HCT116 (cell line): ENCODE data around the gene P2RY12. TPM values are rescaled to one million over a fixed set of nuclear protein-coding genes. Genes with fewer than 3 reads are reported as not detected.

Experiments used
- ATAC-seq: fragments of 200-7000 bp; cut with Tn5 transposase; 2 replicates; pipeline ENCODE4 v1.9.1; 2020; ENCODE audit warnings: mild to moderate bottlenecking, moderate library complexity
- BruUV-seq: library from RNA; stranded (reverse); fragments of 400-500 nt; replicated peaks from 2 replicates; lab custom pipeline; 2021; lab: Mats Ljungman, UMichigan
- CTCF ChIA-PET: fragments of 300-600 bp; sonication (Branson Sonifier 250); formaldehyde crosslinking; loops from one replicate; lab custom pipeline; 2021; ENCODE audit warnings: antibody characterized with exemption; lab: Charles Lee
- POLR2A ChIA-PET: fragments of 300-600, 350-600 bp; sonication (Branson Sonifier 250); formaldehyde crosslinking; loops from one replicate; lab custom pipeline; 2021; ENCODE audit warnings: antibody characterized with exemption; lab: Charles Lee
- RAD21 ChIA-PET, 2 experiments: fragments of 300-600 bp; sonication (Branson Sonifier 250); formaldehyde crosslinking; loops; one replicate each; lab custom pipeline; 2023; ENCODE audit warnings: low total read pairs in 2 of 2; ENCODE audit not compliant: uncharacterized antibody in 2 of 2, unreplicated experiment in 2 of 2, low non-redundant PET in 1 of 2; lab: Charles Lee
- DNase-seq: peaks from one replicate; pipeline ENCODE4 v3.0.0-alpha.2; 2010; ENCODE audit warnings: low read depth, low spot score
- H2AFZ ChIP-seq: fragments of 200-600 bp; shearing (Covaris generic), sonication (generic); 2 replicates; pipeline ENCODE4 v1.6.1; 2017; ENCODE audit warnings: low read depth, mixed run types, mixed read lengths, antibody characterized with exemption, low read length; ENCODE audit not compliant: poor library complexity, severe bottlenecking
- H3K27ac ChIP-seq: 2 replicates; pipeline ENCODE4 v1.5.1; 2012; ENCODE audit warnings: low read depth, low read length
- H3K27me3 ChIP-seq: fragments of 200-600 bp; sonication (generic); 2 replicates; pipeline ENCODE4 v1.6.1; 2016; ENCODE audit warnings: mixed run types, low read length, mixed read lengths; ENCODE audit not compliant: insufficient read depth
- H3K36me3 ChIP-seq, 2 experiments: fragments of 200-500 bp in 1 of 2; fragments of 200-600 bp in 1 of 2; sonication (Bioruptor generic) in 1 of 2; sonication (generic) in 1 of 2; 2 replicates each; pipeline versions ENCODE4 v1.5.1 to v1.6.1; 2014 to 2016; ENCODE audit warnings: low read length in 2 of 2, inconsistent platforms in 1 of 2, mixed read lengths in 1 of 2, mixed run types in 1 of 2; ENCODE audit not compliant: insufficient read depth in 2 of 2, control insufficient read depth in 1 of 2
- H3K4me1 ChIP-seq, 2 experiments: fragments of 200-600 bp in 1 of 2; sonication (generic) in 1 of 2; 2 replicates each; pipeline versions ENCODE4 v1.5.1 to v1.6.1; 2012 to 2017; ENCODE audit warnings: low read length in 2 of 2, inconsistent platforms in 1 of 2, mild to moderate bottlenecking in 1 of 2, mixed read lengths in 1 of 2, mixed run types in 1 of 2, moderate library complexity in 1 of 2; ENCODE audit not compliant: insufficient read depth in 2 of 2, control insufficient read depth in 1 of 2
- H3K4me2 ChIP-seq: fragments of 200-600 bp; sonication (generic); 2 replicates; pipeline ENCODE4 v1.6.1; 2017; ENCODE audit warnings: mixed run types, low read length, mixed read lengths
- H3K4me3 ChIP-seq, 2 experiments: fragments of 200-600 bp in 1 of 2; sonication (generic) in 1 of 2; replicated peaks in 1 of 2; 2 replicates each; pipeline ENCODE4 v1.5.1; 2011 to 2016; ENCODE audit warnings: low read length in 2 of 2, control low read depth in 1 of 2, low read depth in 1 of 2, mild to moderate bottlenecking in 1 of 2, mixed read lengths in 1 of 2, mixed run types in 1 of 2
- H3K79me2 ChIP-seq: fragments of 200-600 bp; sonication (generic); 2 replicates; pipeline ENCODE4 v1.6.1; 2017; ENCODE audit warnings: mild to moderate bottlenecking, mixed run types, low read length, moderate library complexity, mixed read lengths; ENCODE audit not compliant: insufficient read depth
- H3K9ac ChIP-seq: fragments of 200-600 bp; sonication (generic); 2 replicates; pipeline ENCODE4 v1.6.1; 2016; ENCODE audit warnings: low read length, mixed read lengths
- H3K9me2 ChIP-seq: fragments of 200-600 bp; sonication (generic), shearing (Covaris generic); 2 replicates; pipeline ENCODE4 v1.6.1; 2017; ENCODE audit warnings: mixed run types, mild to moderate bottlenecking, moderate library complexity; ENCODE audit not compliant: insufficient read depth
- H3K9me3 ChIP-seq, 2 experiments: fragments of 200-500 bp in 1 of 2; fragments of 200-600 bp in 1 of 2; sonication (Bioruptor generic) in 1 of 2; sonication (generic) in 1 of 2; 2 replicates each; pipeline ENCODE4 v1.6.1; 2014 to 2017; ENCODE audit warnings: low read length in 2 of 2, mixed read lengths in 2 of 2, inconsistent platforms in 1 of 2, low read depth in 1 of 2, mild to moderate bottlenecking in 1 of 2, mixed run types in 1 of 2, moderate library complexity in 1 of 2; ENCODE audit not compliant: control insufficient read depth in 1 of 2, insufficient read depth in 1 of 2
- H4K20me1 ChIP-seq: fragments of 200-600 bp; sonication (generic), shearing (Covaris generic); 2 replicates; pipeline ENCODE4 v1.6.1; 2017; ENCODE audit warnings: mixed run types, mild to moderate bottlenecking, moderate library complexity; ENCODE audit not compliant: insufficient read depth
- ATF3 ChIP-seq: IDR thresholded peaks from 2 replicates; pipeline ENCODE4 v1.6.1; 2012
- CBX3 ChIP-seq: IDR thresholded peaks from 2 replicates; pipeline ENCODE4 v1.6.1; 2012; ENCODE audit warnings: low read depth
- CEBPB ChIP-seq: IDR thresholded peaks from 2 replicates; pipeline ENCODE4 v1.6.1; 2012; ENCODE audit warnings: low read depth
- EGR1 ChIP-seq: IDR thresholded peaks from 2 replicates; pipeline ENCODE4 v1.6.1; 2012; ENCODE audit warnings: low read depth
- EZH2 ChIP-seq: fragments of 200-600 bp; sonication (generic); IDR thresholded peaks from 2 replicates; pipeline ENCODE4 v1.6.1; 2017; ENCODE audit warnings: antibody characterized with exemption, mixed run types
- EZH2phosphoT487 ChIP-seq: fragments of 200-600 bp; IDR thresholded peaks from 2 replicates; pipeline ENCODE4 v1.6.1; 2018; ENCODE audit warnings: antibody characterized with exemption, borderline replicate concordance
- FOSL1 ChIP-seq: IDR thresholded peaks from 2 replicates; pipeline ENCODE4 v1.6.1; 2012; ENCODE audit warnings: low read depth
- JUND ChIP-seq: IDR thresholded peaks from 2 replicates; pipeline ENCODE4 v1.6.1; 2012
- POLR2AphosphoS5 ChIP-seq: IDR thresholded peaks from 2 replicates; pipeline ENCODE4 v1.6.1; 2011; ENCODE audit warnings: mild to moderate bottlenecking, low read depth, low read length, moderate library complexity
- RAD21 ChIP-seq: IDR thresholded peaks from 2 replicates; pipeline ENCODE4 v1.6.1; 2012; ENCODE audit warnings: low read depth, mild to moderate bottlenecking
- SIN3A ChIP-seq: IDR thresholded peaks from 2 replicates; pipeline ENCODE4 v1.6.1; 2012; ENCODE audit warnings: low read depth
- SP1 ChIP-seq: IDR thresholded peaks from 2 replicates; pipeline ENCODE4 v1.6.1; 2012; ENCODE audit warnings: low read depth
- SRF ChIP-seq: IDR thresholded peaks from 2 replicates; pipeline ENCODE4 v1.6.1; 2012; ENCODE audit warnings: low read depth
- TCF7L2 ChIP-seq: IDR thresholded peaks from 2 replicates; pipeline ENCODE4 v1.7.0; 2011; ENCODE audit warnings: borderline replicate concordance, inconsistent platforms; ENCODE audit not compliant: insufficient read depth, insufficient read length; ENCODE audit errors: extremely low read depth
- ZFX ChIP-seq: fragments of 450-650 bp; IDR thresholded peaks from 2 replicates; pipeline ENCODE4 v1.6.1; 2017
- intact Hi-C: fragments of 100-400 bp; cut with micrococcal nuclease; formaldehyde crosslinking; loops from 2 replicates; pipeline ENCODE4 v1.10.0; 2022
- total RNA-seq: library from RNA; stranded (reverse); gene quantifications from one replicate; pipeline ENCODE4 v1.2.1, GENCODE V29; 2021; ENCODE audit not compliant: unreplicated experiment
- TF ChIP-seq, protein P1 (sequence below): IDR thresholded peaks from 2 replicates; pipeline ENCODE4 v1.6.1; 2012

Gene P2RY12
- total RNA-seq, 1 experiment from 2014 or later, result not detected

GRCh38 chr3:151316267-151316991 is 68.1 kb downstream of the P2RY12 start, which contains the start of gene GPR87:
TSS of gene GPR87 (minus strand) at chr3:151316820. CDS start at chr3:151300100, 16,720 bp downstream.
- RAD21 ChIA-PET, result no interaction called here
- Histone ChIP-seq H3K9me2 (no peaks in the 10 kb centered on the region), H3K9ac (peak within 1 kb of the TSS; percentile 53), H2AFZ (no peak within 1 kb of the TSS)
- TSS peak; percentile 84 for BruUV-seq
- CTCF ChIA-PET, result interaction anchor here (1.1 to 1.5 kb wide), 2 partner anchors 9 to 11 kb away, joined by 3 to 10 read pairs; no protein-coding TSS in a partner anchor
- peak; percentile 92 for TF ChIP-seq CBX3
- no peak for TF ChIP-seq EZH2
- no peak for TF ChIP-seq ZFX
- peak; percentile 13; the same call in 1 of the 2 replicates for TF ChIP-seq RAD21
- TF ChIP-seq, protein P1, sequence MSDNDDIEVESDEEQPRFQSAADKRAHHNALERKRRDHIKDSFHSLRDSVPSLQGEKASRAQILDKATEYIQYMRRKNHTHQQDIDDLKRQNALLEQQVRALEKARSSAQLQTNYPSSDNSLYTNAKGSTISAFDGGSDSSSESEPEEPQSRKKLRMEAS, result peak; percentile 44; the same call in 1 of the 2 replicates
- TF ChIP-seq CEBPB, result peak; percentile 61; the same call in 1 of the 2 replicates
- TF ChIP-seq JUND, result peak; percentile 97
- peak; percentile 44; the same call in 1 of the 2 replicates for TF ChIP-seq EGR1
- TF ChIP-seq POLR2AphosphoS5, result peak; percentile 61
- peak; percentile 89 for TF ChIP-seq FOSL1
- peak; percentile 91 for TF ChIP-seq SP1
- peak; percentile 70; the same call in 1 of the 2 replicates for TF ChIP-seq SRF
- no peak for TF ChIP-seq TCF7L2
- peak; percentile 63; the same call in 1 of the 2 replicates for TF ChIP-seq SIN3A
- TF ChIP-seq ATF3, result no peak
- no peak for TF ChIP-seq EZH2phosphoT487
- TF ChIP-seq, all 23 proteins: peak for 11
- no peaks in the 10 kb centered on the region for H3K27me3 ChIP-seq
- peaks cover 44 to 52% of the 10 kb centered on the region in 2 experiments for H3K4me1 ChIP-seq
- no peaks in the 10 kb centered on the region for H3K36me3 ChIP-seq
- H3K4me3 ChIP-seq, result peak within 1 kb of the TSS; percentile 25 to 53
- H3K79me2 ChIP-seq, result no peaks in the 10 kb centered on the region
- peak within 1 kb of the TSS; percentile 77 for H3K4me2 ChIP-seq
- H4K20me1 ChIP-seq, result no peaks in the 10 kb centered on the region
- peak; percentile 97 for ATAC-seq
- H3K9me3 ChIP-seq, result no peaks in the 10 kb centered on the region
- H3K27ac ChIP-seq, result peak within 1 kb of the TSS; percentile 66; the same call in 1 of the 2 replicates
- POLR2A ChIA-PET, result interaction anchor here (1.0 to 1.4 kb wide), 3 partner anchors 9 to 30 kb away, joined by 4 to 9 read pairs (median 4); no protein-coding TSS in a partner anchor
- intact Hi-C loops, result loop anchor here (1.0 kb wide), 1 partner anchor 11 kb away; no protein-coding TSS in a partner anchor
- DNase-seq, result peak; percentile 88
